Activated T-helper 17 cell treated with anti-CD3 and anti-CD28 coated beads, Interleukin-2, amount 50 U/mL, for 72 hours (primary cell): Measurements from ENCODE around the gene NOXO1. TPM values are rescaled to one million over a fixed set of nuclear protein-coding genes. Genes with fewer than 3 reads are reported as not detected.
A peak's percentile ranks its signal among the peaks of the same experiment; 100 is the strongest.
"Not testable (repeated sequence)": the region's sequence is repeated elsewhere in the genome, so short reads cannot be mapped to it uniquely, and the experiment has no call there.

Experiments used
- ATAC-seq: fragments of 150-1000 bp; cut with Tn5 transposase; replicated peaks from 2 replicates; pipeline ENCODE4 v1.10.0; 2021; ENCODE audit warnings: mild to moderate bottlenecking, moderate library complexity
- H3K27ac Mint-ChIP-seq: one replicate; pipeline ENCODE4 v1.8.0; 2022; ENCODE audit warnings: mixed read lengths
- H3K27me3 Mint-ChIP-seq: one replicate; pipeline ENCODE4 v1.8.0; 2022; ENCODE audit warnings: mixed read lengths
- H3K36me3 Mint-ChIP-seq: one replicate; pipeline ENCODE4 v1.8.0; 2022; ENCODE audit warnings: low read depth, mild to moderate bottlenecking, mixed read lengths
- H3K4me1 Mint-ChIP-seq: one replicate; pipeline ENCODE4 v1.8.0; 2022; ENCODE audit warnings: mixed read lengths
- H3K4me3 Mint-ChIP-seq: one replicate; pipeline ENCODE4 v1.8.0; 2022; ENCODE audit warnings: mild to moderate bottlenecking, mixed read lengths
- H3K9me3 Mint-ChIP-seq: one replicate; pipeline ENCODE4 v1.8.0; 2022; ENCODE audit warnings: mixed read lengths
- total RNA-seq, 2 donors: library from RNA; stranded (reverse); gene quantifications; one replicate each; pipeline ENCODE4 v1.2.3, GENCODE V29; 2022

Gene NOXO1
- total RNA-seq, 2 donors from 2014 or later: 1.0 TPM; not detected in 1

DNA sequence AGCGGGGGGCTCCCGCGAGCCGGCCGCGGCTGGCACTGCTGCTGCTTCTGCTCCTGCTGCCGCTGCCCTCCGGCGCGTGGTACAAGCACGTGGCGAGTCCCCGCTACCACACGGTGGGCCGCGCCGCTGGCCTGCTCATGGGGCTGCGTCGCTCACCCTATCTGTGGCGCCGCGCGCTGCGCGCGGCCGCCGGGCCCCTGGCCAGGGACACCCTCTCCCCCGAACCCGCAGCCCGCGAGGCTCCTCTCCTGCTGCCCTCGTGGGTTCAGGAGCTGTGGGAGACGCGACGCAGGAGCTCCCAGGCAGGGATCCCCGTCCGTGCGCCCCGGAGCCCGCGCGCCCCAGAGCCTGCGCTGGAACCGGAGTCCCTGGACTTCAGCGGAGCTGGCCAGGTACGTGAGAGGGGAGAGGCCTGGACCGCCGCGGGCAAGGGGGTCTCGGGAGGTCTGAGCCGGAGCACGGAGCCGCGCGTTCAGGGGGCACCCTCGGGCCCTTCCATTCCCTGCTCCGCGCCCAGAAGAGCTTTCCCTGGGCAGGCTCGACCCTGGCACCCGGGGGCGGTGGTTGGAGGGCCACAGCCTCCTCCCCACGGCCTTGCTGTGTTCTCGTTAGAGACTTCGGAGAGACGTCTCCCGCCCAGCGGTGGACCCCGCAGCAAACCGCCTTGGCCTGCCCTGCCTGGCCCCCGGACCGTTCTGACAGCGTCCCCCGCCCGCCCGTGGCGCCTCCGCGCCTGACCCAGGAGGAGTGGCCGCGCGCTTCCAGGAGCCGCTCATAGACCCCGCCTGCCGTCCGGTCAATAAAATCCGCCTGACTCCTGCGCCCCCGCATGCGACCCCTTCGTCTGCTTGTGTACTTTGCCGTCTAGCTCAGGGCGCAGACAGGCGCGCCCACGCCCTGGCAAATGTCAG, 38.9 kb upstream of the NOXO1 start:
- no peaks in the 10 kb centered on the region for H3K4me1 Mint-ChIP-seq
- H3K27ac Mint-ChIP-seq: no peak overlapping the region
- peak overlapping the region; percentile 19 for H3K4me3 Mint-ChIP-seq
- no peaks in the 10 kb centered on the region for H3K9me3 Mint-ChIP-seq
- H3K27me3 Mint-ChIP-seq: peaks cover 10% of the 10 kb centered on the region
- no peaks in the 10 kb centered on the region for H3K36me3 Mint-ChIP-seq
- no peak for ATAC-seq

DNA sequence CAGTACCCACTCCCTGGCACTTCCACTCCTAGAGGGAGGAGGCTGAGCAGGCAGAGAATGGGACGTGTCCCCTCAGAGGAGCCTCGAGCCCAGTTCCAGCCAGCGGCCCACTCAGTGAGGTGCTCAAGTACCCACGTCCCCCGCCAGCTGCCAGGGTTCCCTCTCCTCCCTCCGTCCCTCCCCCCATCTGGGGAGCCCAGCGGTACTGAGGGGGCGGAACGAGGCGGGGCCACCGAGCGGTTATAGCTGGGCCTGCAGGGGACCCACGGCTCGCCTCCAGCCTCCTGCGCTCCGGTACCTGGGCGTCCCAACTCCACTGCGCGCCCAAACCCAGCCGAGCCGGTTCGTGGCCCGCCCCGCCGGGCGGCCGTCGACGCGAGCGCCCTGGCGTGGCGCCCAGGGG, 38.2 kb upstream of the NOXO1 start, which contains the start of gene NPW:
NPW (plus strand) TSS at position 268 of the 403 bp plus-strand sequence.
- Mint-ChIP-seq H3K4me1 (no peaks in the 10 kb centered on the region), H3K27me3 (peaks cover 10% of the 10 kb centered on the region), H3K4me3 (peak within 1 kb of the TSS; percentile 19), H3K36me3 (no peaks in the 10 kb centered on the region), H3K9me3 (no peaks in the 10 kb centered on the region), H3K27ac (no peak within 1 kb of the TSS)
- no peak for ATAC-seq

DNA sequence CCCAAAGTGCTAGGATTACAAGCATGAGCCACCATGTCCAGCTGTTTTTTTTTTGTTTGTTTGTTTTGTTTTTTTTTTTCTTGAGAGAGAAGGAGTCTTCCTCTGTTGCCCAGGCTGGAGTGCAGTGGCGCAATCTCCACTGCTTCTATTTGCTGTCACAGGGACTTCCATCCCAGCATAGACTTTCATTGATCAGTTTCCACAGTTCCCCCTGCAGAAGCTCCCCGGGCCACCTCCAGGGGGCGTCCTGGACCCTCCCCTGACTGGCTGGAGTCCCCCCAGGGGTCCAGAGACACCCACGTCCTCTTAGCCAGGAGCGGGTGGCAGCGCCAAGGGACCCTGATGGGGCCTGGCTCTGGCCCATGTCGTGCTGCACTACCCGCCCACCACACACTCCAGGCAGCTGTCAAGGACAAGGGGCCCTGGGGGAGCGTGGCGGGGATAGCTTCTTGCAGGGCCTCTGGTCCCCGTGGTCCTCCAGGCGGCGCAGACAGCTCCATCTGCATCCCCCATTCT, 35.2 kb upstream of the NOXO1 start:
- Mint-ChIP-seq H3K27me3 (peaks cover 4% of the 10 kb centered on the region), H3K4me3 (no peak overlapping the region)

DNA sequence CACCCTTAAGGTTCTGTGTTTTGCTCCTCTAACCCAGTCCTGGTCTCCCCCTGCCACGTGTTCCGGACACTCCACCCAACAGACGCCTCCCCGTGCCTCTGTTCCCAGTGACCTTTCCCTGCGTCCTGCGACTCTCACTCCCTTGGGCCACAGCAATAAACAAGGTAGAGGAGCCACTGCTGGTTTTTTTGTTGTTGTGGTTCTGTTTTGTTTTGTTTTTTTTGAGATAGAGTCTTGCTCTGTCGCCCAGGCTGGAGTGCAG, 34.6 kb upstream of the NOXO1 start:
- no peaks in the 10 kb centered on the region for H3K9me3 Mint-ChIP-seq
- no peaks in the 10 kb centered on the region for H3K4me1 Mint-ChIP-seq
- H3K27me3 Mint-ChIP-seq: peaks cover 4% of the 10 kb centered on the region
- H3K27ac Mint-ChIP-seq: no peak overlapping the region
- H3K36me3 Mint-ChIP-seq: no peaks in the 10 kb centered on the region
- no peak overlapping the region for H3K4me3 Mint-ChIP-seq
- ATAC-seq: no peak

More for the DNA sequence above, 35.2 kb upstream of the NOXO1 start:
- Mint-ChIP-seq H3K9me3 (no peaks in the 10 kb centered on the region), H3K27ac (no peak overlapping the region), H3K4me1 (no peaks in the 10 kb centered on the region), H3K36me3 (no peaks in the 10 kb centered on the region)
- ATAC-seq: no peak

DNA sequence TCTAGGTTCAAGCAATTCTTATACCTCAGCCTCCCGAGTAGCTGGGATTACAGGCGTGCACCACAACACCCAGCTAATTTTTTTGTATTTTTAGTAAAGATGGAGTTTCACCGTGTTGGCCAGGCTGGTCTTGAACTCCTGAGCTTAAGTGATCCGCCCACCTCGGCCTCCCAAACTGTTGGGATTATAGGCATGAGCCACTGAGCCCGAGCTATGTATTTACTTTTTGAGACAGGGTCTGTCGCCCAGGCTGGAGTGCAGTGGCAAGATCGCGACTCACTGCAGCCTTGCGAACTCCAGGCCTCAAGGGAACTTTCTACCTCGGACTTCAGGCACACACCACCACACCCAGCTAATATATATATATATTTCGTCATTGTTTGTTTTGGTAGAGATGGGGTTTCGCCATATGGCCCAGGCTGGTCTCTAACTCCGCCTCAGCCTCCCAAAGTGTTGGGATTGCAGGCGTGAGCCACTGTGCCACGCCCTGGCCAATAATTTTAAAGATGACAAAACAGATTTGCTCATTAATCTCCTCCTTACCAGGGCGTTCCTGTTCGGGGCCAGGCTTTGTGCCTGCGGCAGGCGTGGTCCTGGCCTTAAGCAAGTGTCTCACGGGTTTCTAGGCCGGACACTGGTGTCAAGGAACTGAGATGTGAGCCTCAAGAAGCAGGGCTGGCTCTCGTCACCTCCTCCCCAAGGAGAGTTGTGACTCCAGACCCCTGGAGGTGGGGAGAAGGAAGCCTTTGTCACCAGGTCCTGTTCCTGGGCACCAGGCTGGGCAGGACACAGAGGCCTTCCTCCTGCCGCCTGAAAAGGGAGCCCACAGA, 34.1 kb upstream of the NOXO1 start:
- H3K27ac Mint-ChIP-seq: no peak overlapping the region
- H3K4me1 Mint-ChIP-seq: no peaks in the 10 kb centered on the region
- peaks cover 4% of the 10 kb centered on the region for H3K27me3 Mint-ChIP-seq
- H3K9me3 Mint-ChIP-seq: no peaks in the 10 kb centered on the region
- no peak overlapping the region for H3K4me3 Mint-ChIP-seq
- no peak for ATAC-seq
- no peaks in the 10 kb centered on the region for H3K36me3 Mint-ChIP-seq

DNA sequence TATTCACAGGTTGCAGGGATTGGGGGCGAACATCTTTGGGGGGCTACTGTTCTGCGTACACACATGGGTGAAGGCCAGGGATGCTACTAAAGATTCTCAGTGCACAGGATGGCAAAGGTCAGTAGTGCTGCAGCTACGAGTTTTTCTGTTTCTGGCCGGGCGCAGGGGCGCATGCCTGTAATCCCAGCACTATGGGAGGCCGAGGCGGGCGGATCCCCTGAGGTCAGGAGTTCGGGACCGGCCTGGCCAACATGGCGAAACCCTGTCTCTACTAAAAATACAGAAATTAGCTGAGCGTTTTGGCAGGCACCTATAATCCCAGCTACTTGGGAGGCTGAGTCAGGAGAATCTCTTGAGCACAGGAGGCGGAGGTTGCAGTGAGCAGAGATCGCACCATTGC, 32.3 kb upstream of the NOXO1 start:
- Mint-ChIP-seq H3K4me1 (peaks cover 3% of the 10 kb centered on the region), H3K9me3 (no peaks in the 10 kb centered on the region), H3K27me3 (no peaks in the 10 kb centered on the region), H3K36me3 (peaks cover 5% of the 10 kb centered on the region), H3K27ac (no peak overlapping the region), H3K4me3 (no peak overlapping the region)
- ATAC-seq: no peak

DNA sequence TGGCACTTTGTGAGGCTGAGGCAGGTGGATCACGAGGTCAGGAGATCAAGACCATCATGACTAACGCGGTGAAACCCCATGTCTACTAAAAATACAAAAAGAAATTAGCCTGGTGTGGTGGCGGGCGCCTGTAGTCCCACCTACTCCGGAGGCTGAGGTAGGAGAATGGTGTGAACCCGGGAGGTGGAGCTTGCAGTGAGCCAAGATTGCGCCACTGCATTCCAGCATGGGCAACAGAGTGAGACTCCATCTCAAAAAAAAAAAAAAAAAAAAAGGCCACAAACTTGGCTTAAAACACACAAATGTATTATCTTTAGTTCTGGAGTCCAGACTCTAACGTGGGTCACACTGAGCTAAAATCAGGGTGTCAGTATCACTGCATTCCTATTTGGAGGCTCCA, 30.5 kb upstream of the NOXO1 start:
- not testable (repeated sequence) for H3K9me3 Mint-ChIP-seq, H3K4me3 Mint-ChIP-seq, ATAC-seq, H3K27ac Mint-ChIP-seq, H3K27me3 Mint-ChIP-seq
- H3K36me3 Mint-ChIP-seq: peaks cover 20% of the 10 kb centered on the region
- peaks cover 14% of the 10 kb centered on the region for H3K4me1 Mint-ChIP-seq

DNA sequence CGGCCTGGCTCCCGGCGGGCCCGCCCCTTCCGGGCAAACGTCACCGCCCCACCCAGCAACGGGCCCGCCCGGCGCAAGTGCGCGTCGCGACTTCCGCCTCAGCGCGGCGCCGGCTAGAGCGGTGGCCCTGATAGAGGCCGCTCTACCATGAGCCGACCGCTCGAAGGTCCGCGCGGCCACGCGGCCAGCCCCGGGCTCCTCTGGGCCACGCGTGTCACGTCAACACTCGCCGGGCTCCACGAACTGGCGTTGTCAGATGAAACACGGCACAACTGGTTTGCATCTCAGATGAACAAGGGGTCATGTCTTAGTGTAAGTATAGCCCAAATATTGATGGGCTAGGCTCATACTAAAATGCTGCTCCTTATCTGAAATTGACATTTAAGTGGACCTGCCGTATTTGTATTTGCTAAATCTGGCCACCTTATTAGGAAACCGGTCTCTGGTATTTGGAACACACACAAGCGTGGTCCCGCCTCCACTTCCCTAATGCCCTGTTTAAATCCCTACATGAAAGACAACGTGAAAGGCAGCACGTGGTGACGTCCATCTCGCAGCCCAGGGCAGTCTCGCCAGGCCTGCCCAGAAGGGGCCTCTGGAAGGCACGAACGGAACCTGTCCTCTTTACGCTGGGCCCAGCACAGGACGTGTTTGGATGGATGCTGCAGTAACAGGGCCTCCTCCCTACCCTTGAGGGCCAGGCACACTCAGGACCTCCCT, 28.7 kb upstream of the NOXO1 start, which contains the start of gene ZNF598:
ZNF598 (minus strand) TSS at position 31 of the 720 bp plus-strand sequence.
- Mint-ChIP-seq H3K36me3 (peaks cover 23% of the 10 kb centered on the region), H3K27me3 (no peaks in the 10 kb centered on the region), H3K9me3 (no peaks in the 10 kb centered on the region), H3K4me3 (peak within 1 kb of the TSS; percentile 94), H3K27ac (peak within 1 kb of the TSS; percentile 93), H3K4me1 (peaks cover 20% of the 10 kb centered on the region)
- ATAC-seq: peak; percentile 99

DNA sequence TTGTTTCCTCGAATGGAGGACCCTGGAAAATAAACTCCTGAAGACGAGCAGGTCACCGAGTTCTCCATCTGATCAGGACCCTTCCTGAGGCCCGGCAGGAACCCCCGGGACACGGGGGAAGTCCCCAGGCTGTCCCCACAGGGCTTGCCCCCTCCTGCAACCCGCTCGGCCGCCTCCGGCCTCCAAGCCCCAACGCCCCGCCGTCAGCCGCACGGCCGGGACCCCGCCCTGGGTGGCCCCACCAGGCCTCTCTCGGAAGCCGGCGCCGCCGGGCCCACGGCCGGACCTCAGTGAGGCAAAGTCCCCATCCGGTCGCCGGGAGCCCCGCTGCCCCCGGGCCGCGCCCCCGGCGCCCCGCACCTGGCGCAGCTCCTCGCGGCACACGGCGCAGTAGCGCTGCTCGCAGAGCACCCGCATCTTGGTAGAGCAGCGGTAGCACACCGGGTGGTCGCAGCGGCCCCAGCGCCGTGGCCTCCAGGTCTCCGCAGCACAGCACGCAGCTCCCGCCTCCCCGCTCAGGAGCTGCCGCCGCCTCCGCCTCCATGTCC, 28.0 kb upstream of the NOXO1 start:
- peak overlapping the region; percentile 93 for H3K27ac Mint-ChIP-seq
- no peaks in the 10 kb centered on the region for H3K9me3 Mint-ChIP-seq
- H3K4me3 Mint-ChIP-seq: peak overlapping the region; percentile 91

DNA sequence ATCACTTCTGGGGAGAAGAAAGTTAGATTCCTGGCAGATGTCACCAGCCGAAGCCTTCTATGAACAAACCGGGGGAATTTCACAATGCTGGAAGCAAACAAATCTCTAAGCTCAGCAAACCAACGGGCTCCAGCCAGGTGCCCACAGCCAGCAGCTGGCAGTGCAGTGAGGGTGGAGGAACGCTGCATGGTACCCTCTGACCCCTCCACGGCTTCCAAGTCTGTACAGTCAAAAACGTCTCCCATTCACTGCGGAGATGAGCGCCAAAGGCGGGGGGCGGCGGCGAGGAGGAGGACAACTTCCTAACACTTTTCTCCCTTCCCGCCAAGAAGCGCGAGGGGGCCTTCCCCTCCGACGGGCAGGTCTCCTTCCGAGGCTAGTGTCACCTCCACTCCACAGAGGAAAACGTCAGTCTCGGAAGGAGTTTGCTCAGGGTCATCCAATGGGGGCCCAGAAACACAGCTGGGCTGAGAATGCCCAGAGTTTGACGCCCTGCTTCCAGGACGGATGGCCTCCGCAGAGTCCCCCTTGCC, 27.4 kb upstream of the NOXO1 start:
- Mint-ChIP-seq H3K27ac (peak overlapping the region; percentile 93), H3K4me1 (peaks cover 20% of the 10 kb centered on the region), H3K9me3 (no peaks in the 10 kb centered on the region), H3K27me3 (no peaks in the 10 kb centered on the region), H3K36me3 (peaks cover 23% of the 10 kb centered on the region), H3K4me3 (peak overlapping the region; percentile 91)
- ATAC-seq: no peak

More for the DNA sequence above, 28.0 kb upstream of the NOXO1 start:
- ATAC-seq: peak; percentile 37
- peaks cover 23% of the 10 kb centered on the region for H3K36me3 Mint-ChIP-seq
- peaks cover 20% of the 10 kb centered on the region for H3K4me1 Mint-ChIP-seq
- H3K27me3 Mint-ChIP-seq: no peaks in the 10 kb centered on the region

DNA sequence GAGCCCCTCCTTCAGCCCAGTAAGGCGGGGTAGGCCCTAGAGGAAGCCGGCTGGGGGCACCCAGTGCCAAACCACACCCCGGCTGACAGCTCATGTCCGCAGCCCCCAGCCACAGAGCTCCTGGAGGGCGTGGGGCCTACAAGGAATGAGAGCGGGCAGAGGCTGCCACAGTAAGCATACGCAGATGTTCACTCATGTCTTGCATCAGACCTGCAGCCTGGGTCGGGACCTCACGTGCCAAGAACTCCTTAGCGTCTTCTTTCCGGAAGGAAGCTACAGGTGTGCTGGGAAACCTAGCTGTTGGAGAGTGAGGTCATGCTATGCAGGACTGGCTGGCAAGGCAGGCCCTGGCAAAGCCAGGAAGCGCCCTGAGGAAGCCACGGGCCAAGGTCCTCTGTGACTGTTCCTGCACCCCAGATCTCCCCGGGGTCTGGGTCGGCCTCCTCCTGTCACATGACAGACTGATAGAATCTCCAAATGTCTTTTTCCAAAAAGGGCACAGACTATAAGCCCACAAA, 26.8 kb upstream of the NOXO1 start:
- Mint-ChIP-seq H3K4me1 (peaks cover 20% of the 10 kb centered on the region), H3K9me3 (no peaks in the 10 kb centered on the region), H3K4me3 (peak overlapping the region; percentile 91), H3K27ac (peak overlapping the region; percentile 93), H3K27me3 (no peaks in the 10 kb centered on the region), H3K36me3 (peaks cover 23% of the 10 kb centered on the region)
- no peak for ATAC-seq

DNA sequence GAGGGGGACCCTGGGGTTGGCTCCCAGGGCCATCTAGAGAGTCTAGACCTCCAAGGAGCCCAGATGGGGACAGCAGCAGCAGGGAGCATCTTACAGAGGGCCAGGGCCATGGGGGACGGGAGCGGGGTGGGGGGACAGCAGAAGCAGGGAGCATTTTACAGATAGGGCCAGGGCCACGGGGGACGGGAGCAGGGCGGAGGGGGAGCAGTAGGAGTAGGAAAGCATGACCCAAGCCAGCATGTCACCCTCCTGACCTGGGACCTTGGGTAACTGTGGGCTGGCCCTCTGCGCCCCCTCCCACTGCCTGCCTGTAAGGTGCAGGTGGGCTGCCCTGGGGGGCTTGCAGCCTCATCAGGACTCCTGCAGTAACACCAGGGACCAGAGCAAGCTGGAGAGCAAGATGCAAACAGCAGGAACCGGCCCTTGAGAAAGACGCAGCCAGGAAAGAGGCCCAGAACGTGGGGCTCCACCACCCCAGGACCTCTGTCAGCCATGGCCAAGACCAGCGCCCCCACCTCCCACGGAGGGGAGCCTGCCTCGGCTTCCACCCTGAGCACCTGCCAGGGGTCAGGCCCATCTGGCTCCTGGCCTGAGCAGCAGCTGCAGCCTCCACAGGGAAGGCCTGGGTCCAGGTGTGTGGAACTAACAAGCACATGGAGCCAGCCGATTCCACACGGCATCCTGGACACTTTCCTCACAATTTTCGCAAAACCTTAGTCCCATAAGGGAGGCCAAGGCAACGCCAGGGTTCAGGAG, 26.0 kb upstream of the NOXO1 start:
- Mint-ChIP-seq H3K36me3 (peaks cover 27% of the 10 kb centered on the region), H3K4me3 (peak overlapping the region; percentile 91), H3K9me3 (no peaks in the 10 kb centered on the region), H3K27me3 (no peaks in the 10 kb centered on the region), H3K27ac (peak overlapping the region; percentile 93), H3K4me1 (peaks cover 20% of the 10 kb centered on the region)
- no peak for ATAC-seq

DNA sequence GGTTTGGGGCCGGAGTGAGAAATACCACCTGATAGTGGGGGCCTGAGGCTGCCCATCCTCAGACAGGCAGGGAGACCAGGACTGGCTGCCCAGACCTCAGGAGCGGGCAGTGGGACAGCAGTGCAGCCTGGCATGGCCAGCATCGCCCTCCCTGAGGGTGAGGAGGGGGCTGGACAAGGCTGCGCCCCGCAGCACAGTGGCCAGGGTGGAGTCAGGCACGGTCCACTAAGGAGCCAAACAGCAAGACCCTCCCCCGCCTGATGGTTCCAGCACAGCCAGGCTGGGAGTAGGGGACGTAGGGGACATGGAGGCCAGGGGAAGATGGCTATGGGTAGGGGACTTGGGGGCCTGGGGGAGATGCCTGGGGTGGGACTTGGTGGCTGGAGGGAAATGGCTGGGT, 25.0 kb upstream of the NOXO1 start:
- Mint-ChIP-seq H3K27me3 (no peaks in the 10 kb centered on the region), H3K4me1 (peaks cover 20% of the 10 kb centered on the region), H3K4me3 (peak overlapping the region; percentile 91), H3K27ac (peak overlapping the region; percentile 52), H3K9me3 (no peaks in the 10 kb centered on the region), H3K36me3 (peaks cover 34% of the 10 kb centered on the region)
- ATAC-seq: no peak
